Esophagus muscularis mucosa (tissue), 4 donors: ENCODE results near the gene PITX3. TPM values are rescaled to one million over a fixed set of nuclear protein-coding genes. Genes with fewer than 3 reads are reported as not detected.

Experiments
- DNase-seq: peaks from one replicate; pipeline ENCODE4 v3.0.0-alpha.2; 2017; ENCODE audit errors: extremely low spot score
- H3K27ac ChIP-seq, 4 donors: fragments of 200-600 bp; sonication (generic); replicated peaks in 1 of 4; 1 replicate in 3 of 4; 2 replicates in 1 of 4; pipeline ENCODE4 v1.5.1; 2016 to 2019; ENCODE audit warnings: mild to moderate bottlenecking in 1 of 4
- H3K27me3 ChIP-seq, 4 donors: fragments of 200-600 bp; sonication (generic); one replicate each; pipeline versions ENCODE4 v1.5.1 to v1.6.0; 2016 to 2019
- H3K36me3 ChIP-seq, 4 donors: fragments of 200-600 bp; sonication (generic); one replicate each; pipeline ENCODE4 v1.5.1; 2016 to 2019
- H3K4me1 ChIP-seq, 4 donors: fragments of 200-600 bp; sonication (generic); one replicate each; pipeline ENCODE4 v1.5.1; 2016 to 2019
- H3K4me3 ChIP-seq, 4 donors: fragments of 200-600 bp; sonication (generic); 1 replicate in 2 of 4; 2 replicates in 2 of 4; pipeline ENCODE4 v1.5.1; 2016 to 2019; ENCODE audit warnings: mild to moderate bottlenecking in 4 of 4, moderate library complexity in 1 of 4
- H3K9me3 ChIP-seq, 4 donors: fragments of 200-600 bp; sonication (generic); 1 replicate in 3 of 4; 2 replicates in 1 of 4; pipeline ENCODE4 v1.5.1; 2016 to 2019
- CTCF ChIP-seq, 3 experiments: fragments of 200-600 bp in 2 of 3; fragments of 450-650 bp in 1 of 3; sonication (generic) in 2 of 3; IDR thresholded peaks; one replicate each; pipeline ENCODE4 v1.5.1; 2017 to 2019; ENCODE audit warnings: antibody characterized with exemption in 3 of 3, mild to moderate bottlenecking in 2 of 3, moderate library complexity in 1 of 3
- EP300 ChIP-seq: sonication (generic); formaldehyde crosslinking; IDR thresholded peaks from one replicate; pipeline ENCODE4 v1.6.1; 2017; ENCODE audit warnings: antibody characterized with exemption
- POLR2A ChIP-seq: fragments of 450-650 bp; IDR thresholded peaks from one replicate; pipeline ENCODE4 v1.6.1; 2017; ENCODE audit warnings: antibody characterized with exemption, moderate library complexity, mild to moderate bottlenecking, low read depth
- POLR2AphosphoS5 ChIP-seq, 2 donors: sonication (generic); formaldehyde crosslinking; IDR thresholded peaks; one replicate each; pipeline ENCODE4 v1.6.1; 2017; ENCODE audit warnings: antibody characterized with exemption in 2 of 2
- WGBS: methylation state at CpG from one replicate; pipeline ENCODE4 v1.1.5; 2018; 5-methylcytosine and 5-hydroxymethylcytosine counted together
- intact Hi-C: fragments of 100-400 bp; cut with DNase I; formaldehyde crosslinking; loops from one replicate; pipeline ENCODE4 v1.15.1; 2023
- total RNA-seq, 4 donors: library from RNA; depleted of rRNA; stranded (reverse); fragments of >200 nt; gene quantifications; one replicate each; pipeline versions ENCODE4 v1.1.0 to v1.2.1, GENCODE V29; 2016

Gene PITX3
- total RNA-seq, 4 donors from 2014 or later: not detected

GRCh38 chr10:102240467-102241031 is 763 bp downstream of the PITX3 start:
- 48% methylated on average over 14 of the region's 39 CpGs for WGBS
- DNase-seq: no peak
- H3K27ac ChIP-seq: no peak overlapping the region
- intact Hi-C loops: no loop called here
- H3K9me3 ChIP-seq: no peaks in the 10 kb centered on the region
- no peaks in the 10 kb centered on the region for H3K36me3 ChIP-seq
- peak overlapping the region; percentile 63 to 68 (median 65) for H3K4me3 ChIP-seq
- TF ChIP-seq EP300 (no peak), POLR2AphosphoS5 (IDR thresholded peaks at IDR 0.05) (no peak), POLR2A (no peak), CTCF (IDR thresholded peaks at IDR 0.05) (no peak)
- H3K27me3 ChIP-seq: peaks cover 0 to 23% (median 2%) of the 10 kb centered on the region in 4 donors
- H3K4me1 ChIP-seq: peaks cover 20 to 41% (median 32%) of the 10 kb centered on the region in 4 donors

- Histone ChIP-seq H3K27me3 (peaks cover 0 to 50% (median 6%) of the 10 kb centered on the region in 4 donors), H3K27ac (no peak overlapping the region), H3K4me3 (no peak overlapping the region), H3K9me3 (no peaks in the 10 kb centered on the region), H3K4me1 (peaks cover 15 to 26% (median 25%) of the 10 kb centered on the region in 4 donors), H3K36me3 (no peaks in the 10 kb centered on the region)
- TF ChIP-seq POLR2AphosphoS5 (IDR thresholded peaks at IDR 0.05) (no peak), POLR2A (no peak), CTCF (IDR thresholded peaks at IDR 0.05) (no peak), EP300 (no peak)
- no peak for DNase-seq
- 61% methylated on average over 4 of the region's 4 CpGs for WGBS
- intact Hi-C loops: no loop called here
Observed at GRCh38 chr10:102237711-102238252, 3.5 kb downstream of the PITX3 start.

GRCh38 chr10:102236006-102236405 is 5.3 kb downstream of the PITX3 start:
- H3K4me3 ChIP-seq: no peak overlapping the region

GRCh38 chr10:102235598-102235920 is 5.8 kb downstream of the PITX3 start:
- no peak for TF ChIP-seq POLR2A
- no peak for TF ChIP-seq CTCF (IDR thresholded peaks at IDR 0.05)
- no peak for TF ChIP-seq POLR2AphosphoS5 (IDR thresholded peaks at IDR 0.05)
- TF ChIP-seq EP300: no peak
- no peak overlapping the region for H3K4me3 ChIP-seq
- intact Hi-C loops: no loop called here
- H3K4me1 ChIP-seq: peaks cover 16 to 21% (median 18%) of the 10 kb centered on the region in 4 donors
- DNase-seq: no peak
- no peaks in the 10 kb centered on the region for H3K36me3 ChIP-seq
- H3K27me3 ChIP-seq: peaks cover 5 to 66% (median 22%) of the 10 kb centered on the region in 4 donors
- H3K27ac ChIP-seq: no peak overlapping the region
- H3K9me3 ChIP-seq: no peaks in the 10 kb centered on the region
- 80% methylated on average over 1 of the region's 1 CpG for WGBS

More at GRCh38 chr10:102236006-102236405, 5.3 kb downstream of the PITX3 start:
- H3K27me3 ChIP-seq: peaks cover under 1 to 65% (median 18%) of the 10 kb centered on the region in 4 donors
- TF ChIP-seq POLR2AphosphoS5 (IDR thresholded peaks at IDR 0.05) (no peak), POLR2A (no peak), EP300 (no peak), CTCF (IDR thresholded peaks at IDR 0.05) (no peak)
- intact Hi-C loops: no loop called here
- no peaks in the 10 kb centered on the region for H3K36me3 ChIP-seq
- no peak overlapping the region for H3K27ac ChIP-seq
- 67% methylated on average over 8 of the region's 8 CpGs for WGBS
- no peaks in the 10 kb centered on the region for H3K9me3 ChIP-seq
- peaks cover 16 to 21% (median 18%) of the 10 kb centered on the region in 4 donors for H3K4me1 ChIP-seq
- DNase-seq: no peak
